Coronary artery (tissue), 2 donors: ENCODE results near the gene NUMBL.
A peak's percentile ranks its signal among the peaks of the same experiment; 100 is the strongest.

Experiments used
- DNase-seq: peaks from one replicate; pipeline ENCODE4 v3.0.0-alpha.2; 2017; ENCODE audit warnings: low spot score
- H3K27ac ChIP-seq, 2 donors: fragments of 200-600 bp; sonication (generic); one replicate each; pipeline ENCODE4 v1.5.1; 2016 to 2019
- H3K4me3 ChIP-seq: fragments of 200-600 bp; sonication (generic); 2 replicates; pipeline ENCODE4 v1.5.1; 2016; ENCODE audit warnings: mild to moderate bottlenecking, moderate library complexity
- TF ChIP-seq, protein P1 (sequence below): fragments of 200-600 bp; sonication (generic); IDR thresholded peaks from one replicate; pipeline ENCODE4 v1.5.1; 2019; ENCODE audit warnings: antibody characterized with exemption

NUMBL gene

DNA sequence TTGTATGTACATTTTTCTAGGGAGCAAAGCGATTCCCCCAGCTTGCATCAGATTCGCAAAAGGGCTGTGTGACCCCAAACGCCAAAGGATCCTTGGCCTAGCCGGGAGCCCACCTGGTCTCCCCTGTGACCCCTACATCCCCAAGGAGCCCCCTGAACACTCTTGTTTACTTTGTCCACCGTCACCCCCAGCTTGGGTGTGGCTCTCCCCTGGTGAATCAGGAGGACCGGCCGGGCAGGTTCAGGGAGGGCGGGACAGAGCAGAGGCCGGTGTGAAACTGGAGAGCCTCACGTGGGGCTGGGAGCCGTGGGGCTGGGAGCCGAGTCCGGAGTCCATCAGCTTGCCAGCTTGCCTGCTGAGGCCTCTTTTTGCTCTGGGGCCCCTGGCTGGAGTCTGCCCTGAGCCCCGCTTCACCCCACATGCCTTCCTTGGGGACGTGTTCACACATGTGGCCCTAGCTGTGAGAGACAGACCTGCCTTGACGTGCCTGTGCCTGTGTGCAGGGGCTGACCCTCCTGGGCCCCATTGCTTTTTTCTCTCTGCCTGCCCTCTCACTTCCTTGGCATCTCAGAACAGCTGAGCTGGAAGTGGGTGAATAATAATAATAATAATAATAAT, 28.4 kb upstream of the NUMBL start:
- DNase-seq = peak; percentile 88
- TF ChIP-seq, protein P1, sequence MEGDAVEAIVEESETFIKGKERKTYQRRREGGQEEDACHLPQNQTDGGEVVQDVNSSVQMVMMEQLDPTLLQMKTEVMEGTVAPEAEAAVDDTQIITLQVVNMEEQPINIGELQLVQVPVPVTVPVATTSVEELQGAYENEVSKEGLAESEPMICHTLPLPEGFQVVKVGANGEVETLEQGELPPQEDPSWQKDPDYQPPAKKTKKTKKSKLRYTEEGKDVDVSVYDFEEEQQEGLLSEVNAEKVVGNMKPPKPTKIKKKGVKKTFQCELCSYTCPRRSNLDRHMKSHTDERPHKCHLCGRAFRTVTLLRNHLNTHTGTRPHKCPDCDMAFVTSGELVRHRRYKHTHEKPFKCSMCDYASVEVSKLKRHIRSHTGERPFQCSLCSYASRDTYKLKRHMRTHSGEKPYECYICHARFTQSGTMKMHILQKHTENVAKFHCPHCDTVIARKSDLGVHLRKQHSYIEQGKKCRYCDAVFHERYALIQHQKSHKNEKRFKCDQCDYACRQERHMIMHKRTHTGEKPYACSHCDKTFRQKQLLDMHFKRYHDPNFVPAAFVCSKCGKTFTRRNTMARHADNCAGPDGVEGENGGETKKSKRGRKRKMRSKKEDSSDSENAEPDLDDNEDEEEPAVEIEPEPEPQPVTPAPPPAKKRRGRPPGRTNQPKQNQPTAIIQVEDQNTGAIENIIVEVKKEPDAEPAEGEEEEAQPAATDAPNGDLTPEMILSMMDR = no peak
- Histone ChIP-seq H3K4me3 (peak overlapping the region; percentile 94), H3K27ac (peak overlapping the region; percentile 94 to 98)

DNA sequence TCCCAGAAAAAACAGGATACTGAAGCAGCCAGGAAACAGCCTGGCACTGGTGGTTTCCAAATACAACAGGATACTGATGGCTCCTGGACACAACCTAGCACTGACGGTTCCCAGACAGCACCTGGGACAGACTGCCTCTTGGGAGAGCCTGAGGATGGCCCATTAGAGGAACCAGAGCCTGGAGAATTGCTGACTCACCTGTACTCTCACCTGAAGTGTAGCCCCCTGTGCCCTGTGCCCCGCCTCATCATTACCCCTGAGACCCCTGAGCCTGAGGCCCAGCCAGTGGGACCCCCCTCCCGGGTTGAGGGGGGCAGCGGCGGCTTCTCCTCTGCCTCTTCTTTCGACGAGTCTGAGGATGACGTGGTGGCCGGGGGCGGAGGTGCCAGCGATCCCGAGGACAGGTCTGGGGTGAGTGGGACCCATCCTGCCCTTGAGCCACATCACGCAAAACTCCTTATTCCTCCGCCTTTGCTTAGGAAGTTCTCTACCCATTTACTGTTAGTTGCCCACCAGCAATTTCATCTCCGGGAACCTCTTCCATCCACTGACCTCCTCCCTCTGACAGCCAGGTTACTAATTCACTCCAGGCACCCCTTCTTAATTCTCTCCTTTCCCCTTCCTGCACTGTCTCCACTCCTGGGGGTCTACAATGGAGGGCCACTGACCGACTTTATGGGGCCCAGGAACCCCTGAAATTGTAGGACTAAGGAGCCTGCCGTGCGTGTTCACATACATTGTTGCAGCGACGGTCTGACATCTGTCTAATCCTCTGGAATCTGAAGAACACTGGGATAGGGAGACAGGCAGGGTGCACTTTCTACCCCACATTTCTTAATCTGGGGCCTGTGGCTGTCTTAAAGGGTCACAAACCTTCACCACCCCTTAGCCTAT, 27.7 kb upstream of the NUMBL start:
- H3K27ac ChIP-seq = peak overlapping the region; percentile 94 to 98
- TF ChIP-seq, protein P1 = no peak
- peak overlapping the region; percentile 94 for H3K4me3 ChIP-seq
- DNase-seq = no peak

GRCh38 chr19:40717325-40717879, 27.0 kb upstream of the NUMBL start:
- TF ChIP-seq, protein P1 = no peak

GRCh38 chr19:40716482-40717324, 26.3 kb upstream of the NUMBL start, which contains the start of the genes COQ8B and ITPKC:
COQ8B (minus strand) TSS chr19:40716886; CDS start chr19:40714632, 2,254 bp downstream.
ITPKC (plus strand) TSS chr19:40717112; CDS start chr19:40717136, 24 bp downstream.
- Histone ChIP-seq H3K4me3 (peak within 1 kb of the TSS; percentile 94), H3K27ac (peak within 1 kb of the TSS; percentile 94 to 98)
- TF ChIP-seq, protein P1 = no peak
- peak; percentile 100 for DNase-seq

More at GRCh38 chr19:40717325-40717879, 27.0 kb upstream of the NUMBL start:
- Histone ChIP-seq H3K27ac (peak overlapping the region; percentile 94 to 98), H3K4me3 (peak overlapping the region; percentile 94)
- DNase-seq = no peak

- peak overlapping the region; percentile 94 for H3K4me3 ChIP-seq
- H3K27ac ChIP-seq = peak overlapping the region; percentile 94 to 98
- no peak for DNase-seq
- TF ChIP-seq, protein P1 = no peak
Measured at GRCh38 chr19:40716031-40716481, 25.6 kb upstream of the NUMBL start.
